Liver (tissue), 9 donors: ENCODE measurements around the gene EFNB1. TPM values are rescaled to one million over a fixed set of nuclear protein-coding genes. Genes with fewer than 3 reads are reported as not detected.

ENCODE experiments used
- DNase-seq: peaks from one replicate; pipeline ENCODE4 v3.0.0-alpha.2; 2017; ENCODE audit warnings: low spot score
- H3K27ac ChIP-seq, 2 donors: one replicate each; pipeline ENCODE4 v1.7.0; 2013; ENCODE audit warnings: inconsistent platforms in 2 of 2, low read length in 2 of 2, control low read depth in 1 of 2, low read depth in 1 of 2, mild to moderate bottlenecking in 1 of 2
- H3K27me3 ChIP-seq, 4 donors: one replicate each; pipeline versions ENCODE4 v1.6.1 to v1.7.0; 2013; ENCODE audit warnings: low read length in 3 of 4, inconsistent platforms in 1 of 4, mild to moderate bottlenecking in 1 of 4, moderate library complexity in 1 of 4; ENCODE audit not compliant: control insufficient read depth in 4 of 4, insufficient read depth in 4 of 4
- H3K36me3 ChIP-seq, 4 donors: one replicate each; pipeline versions ENCODE4 v1.6.1 to v1.7.0; 2013; ENCODE audit warnings: low read length in 3 of 4, mild to moderate bottlenecking in 3 of 4, low read depth in 1 of 4, moderate library complexity in 1 of 4; ENCODE audit not compliant: control insufficient read depth in 4 of 4, insufficient read depth in 3 of 4
- H3K4me1 ChIP-seq, 4 donors: one replicate each; pipeline versions ENCODE4 v1.6.1 to v1.7.0; 2013; ENCODE audit warnings: low read length in 3 of 4, mild to moderate bottlenecking in 3 of 4, moderate library complexity in 1 of 4; ENCODE audit not compliant: control insufficient read depth in 4 of 4, insufficient read depth in 4 of 4
- H3K4me3 ChIP-seq, 3 donors: one replicate each; pipeline versions ENCODE4 v1.6.1 to v1.7.0; 2013; ENCODE audit warnings: low read length in 3 of 3, control low read depth in 1 of 3, low read depth in 1 of 3, mild to moderate bottlenecking in 1 of 3
- H3K9ac ChIP-seq, 2 donors: one replicate each; pipeline ENCODE4 v1.7.0; 2013; ENCODE audit warnings: low read length in 2 of 2, mild to moderate bottlenecking in 2 of 2, moderate library complexity in 2 of 2, control low read depth in 1 of 2, low read depth in 1 of 2
- H3K9me3 ChIP-seq, 4 donors: one replicate each; pipeline versions ENCODE4 v1.6.1 to v1.7.0; 2013; ENCODE audit warnings: low read length in 3 of 4; ENCODE audit not compliant: control insufficient read depth in 4 of 4
- EGR1 ChIP-seq, 2 donors: IDR thresholded peaks; 2 replicates each; pipeline ENCODE4 v1.6.1; 2016 to 2018; ENCODE audit warnings: antibody characterized with exemption in 2 of 2, low read depth in 2 of 2
- FOXA2 ChIP-seq: IDR thresholded peaks from 2 replicates; pipeline ENCODE4 v1.6.1; 2016; ENCODE audit warnings: antibody characterized with exemption
- GABPA ChIP-seq, 2 donors: IDR thresholded peaks in 1 of 2; conservative IDR thresholded peaks in 1 of 2; 2 replicates each; pipeline ENCODE4 v1.6.1; 2016; ENCODE audit warnings: antibody characterized with exemption in 2 of 2, mild to moderate bottlenecking in 1 of 2, moderate library complexity in 1 of 2
- HNF4A ChIP-seq, 2 donors: conservative IDR thresholded peaks; 2 replicates each; pipeline ENCODE4 v1.6.1; 2016; ENCODE audit warnings: antibody characterized with exemption in 2 of 2, mild to moderate bottlenecking in 2 of 2
- HNF4G ChIP-seq: IDR thresholded peaks from 2 replicates; pipeline ENCODE4 v1.6.1; 2016; ENCODE audit warnings: antibody characterized with exemption
- JUND ChIP-seq, 2 donors: IDR thresholded peaks; 2 replicates each; pipeline ENCODE4 v1.6.1; 2016; ENCODE audit warnings: antibody characterized with exemption in 2 of 2
- NR2F2 ChIP-seq: IDR thresholded peaks from 2 replicates; pipeline ENCODE4 v1.6.1; 2016; ENCODE audit warnings: antibody characterized with exemption
- RAD21 ChIP-seq, 2 donors: IDR thresholded peaks; 2 replicates each; pipeline ENCODE4 v1.6.1; 2016; ENCODE audit warnings: antibody characterized with exemption in 2 of 2, mild to moderate bottlenecking in 2 of 2
- RXRA ChIP-seq, 2 donors: IDR thresholded peaks; 2 replicates each; pipeline ENCODE4 v1.6.1; 2017 to 2018; ENCODE audit warnings: antibody characterized with exemption in 2 of 2, mild to moderate bottlenecking in 1 of 2
- SP1 ChIP-seq: IDR thresholded peaks from 2 replicates; pipeline ENCODE4 v1.6.1; 2018; ENCODE audit warnings: antibody characterized with exemption, mild to moderate bottlenecking
- TAF1 ChIP-seq: conservative IDR thresholded peaks from 2 replicates; pipeline ENCODE4 v1.6.1; 2016; ENCODE audit warnings: antibody characterized with exemption, mild to moderate bottlenecking
- YY1 ChIP-seq: IDR thresholded peaks from 2 replicates; pipeline ENCODE4 v1.6.1; 2016; ENCODE audit warnings: antibody characterized with exemption, mild to moderate bottlenecking
- ZBTB33 ChIP-seq: IDR thresholded peaks from 2 replicates; pipeline ENCODE4 v1.6.1; 2016; ENCODE audit warnings: antibody characterized with exemption
- WGBS: extraction: QIAGEN DNeasy Blood & Tissue Kit; methylation state at CpG from one replicate; pipeline ENCODE4 v1.1.7; 2013; 5-methylcytosine and 5-hydroxymethylcytosine counted together
- polyA plus RNA-seq, 2 donors: library from polyadenylated mRNA; stranded (reverse) in 1 of 2; unstranded in 1 of 2; fragments of 200-250 nt in 1 of 2; fragments of >200 nt in 1 of 2; fragmentation: Nextera tagmentation in 1 of 2; extraction: Ambion mirVana in 1 of 2; gene quantifications; one replicate each; pipeline versions ENCODE4 v1.2.1 to v1.2.3, GENCODE V29; 2013 to 2015
- total RNA-seq, 2 donors: library from RNA; depleted of rRNA; stranded (reverse); fragments of >200 nt; gene quantifications; one replicate each; pipeline ENCODE4 v1.2.3, GENCODE V29; 2014
- TF ChIP-seq, protein P1 (sequence below): IDR thresholded peaks from 2 replicates; pipeline ENCODE4 v1.6.1; 2016; ENCODE audit warnings: antibody characterized with exemption, mild to moderate bottlenecking
- TF ChIP-seq, protein P2 (sequence below): IDR thresholded peaks from 2 replicates; pipeline ENCODE4 v1.6.1; 2016; ENCODE audit warnings: antibody characterized with exemption
- TF ChIP-seq, protein P3 (sequence below): IDR thresholded peaks from 2 replicates; pipeline ENCODE4 v1.6.1; 2016; ENCODE audit warnings: antibody characterized with exemption
- TF ChIP-seq, protein P4 (sequence below): fragments of 150-350 bp; IDR thresholded peaks from 2 replicates; pipeline ENCODE4 v1.5.1; 2017; ENCODE audit warnings: improper control_type of control experiment, low read depth, low read length; ENCODE audit not compliant: missing input control
- donor health status: healthy.
- donor health status: healthy.
- donor health status: healthy.
- donor health status: healthy.
- donor health status: healthy.

Gene EFNB1
- total and polyA plus RNA-seq, 4 donors = 3.6 to 8.9 (median 8.1) TPM

- Histone ChIP-seq H3K36me3 (peaks cover 0 to 2% (median 0%) of the 10 kb centered on the region in 4 donors), H3K4me1 (peaks cover 16 to 40% (median 26%) of the 10 kb centered on the region in 4 donors), H3K27me3 (no peaks in the 10 kb centered on the region), H3K27ac (no peak overlapping the region), H3K9ac (no peak overlapping the region), H3K9me3 (no peaks in the 10 kb centered on the region), H3K4me3 (no peak overlapping the region)
- no peak for DNase-seq
- TF ChIP-seq HNF4A (conservative IDR thresholded peaks at IDR 0.05) (no peak), TAF1 (no peak), ZBTB33 (no peak), JUND (IDR thresholded peaks at IDR 0.05) (no peak), YY1 (no peak), FOXA2 (no peak), NR2F2 (no peak), HNF4G (no peak), SP1 (no peak), RAD21 (IDR thresholded peaks at IDR 0.05) (no peak), RXRA (IDR thresholded peaks at IDR 0.05) (no peak), GABPA (IDR thresholded peaks at IDR 0.05 in 1 of 2, conservative IDR thresholded peaks at IDR 0.05 in 1 of 2) (no peak), EGR1 (IDR thresholded peaks at IDR 0.05; ENCODE audit: low read depth in 2 of 2) (no peak)
- TF ChIP-seq, protein P1, sequence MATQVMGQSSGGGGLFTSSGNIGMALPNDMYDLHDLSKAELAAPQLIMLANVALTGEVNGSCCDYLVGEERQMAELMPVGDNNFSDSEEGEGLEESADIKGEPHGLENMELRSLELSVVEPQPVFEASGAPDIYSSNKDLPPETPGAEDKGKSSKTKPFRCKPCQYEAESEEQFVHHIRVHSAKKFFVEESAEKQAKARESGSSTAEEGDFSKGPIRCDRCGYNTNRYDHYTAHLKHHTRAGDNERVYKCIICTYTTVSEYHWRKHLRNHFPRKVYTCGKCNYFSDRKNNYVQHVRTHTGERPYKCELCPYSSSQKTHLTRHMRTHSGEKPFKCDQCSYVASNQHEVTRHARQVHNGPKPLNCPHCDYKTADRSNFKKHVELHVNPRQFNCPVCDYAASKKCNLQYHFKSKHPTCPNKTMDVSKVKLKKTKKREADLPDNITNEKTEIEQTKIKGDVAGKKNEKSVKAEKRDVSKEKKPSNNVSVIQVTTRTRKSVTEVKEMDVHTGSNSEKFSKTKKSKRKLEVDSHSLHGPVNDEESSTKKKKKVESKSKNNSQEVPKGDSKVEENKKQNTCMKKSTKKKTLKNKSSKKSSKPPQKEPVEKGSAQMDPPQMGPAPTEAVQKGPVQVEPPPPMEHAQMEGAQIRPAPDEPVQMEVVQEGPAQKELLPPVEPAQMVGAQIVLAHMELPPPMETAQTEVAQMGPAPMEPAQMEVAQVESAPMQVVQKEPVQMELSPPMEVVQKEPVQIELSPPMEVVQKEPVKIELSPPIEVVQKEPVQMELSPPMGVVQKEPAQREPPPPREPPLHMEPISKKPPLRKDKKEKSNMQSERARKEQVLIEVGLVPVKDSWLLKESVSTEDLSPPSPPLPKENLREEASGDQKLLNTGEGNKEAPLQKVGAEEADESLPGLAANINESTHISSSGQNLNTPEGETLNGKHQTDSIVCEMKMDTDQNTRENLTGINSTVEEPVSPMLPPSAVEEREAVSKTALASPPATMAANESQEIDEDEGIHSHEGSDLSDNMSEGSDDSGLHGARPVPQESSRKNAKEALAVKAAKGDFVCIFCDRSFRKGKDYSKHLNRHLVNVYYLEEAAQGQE = no peak
- TF ChIP-seq, protein P2, sequence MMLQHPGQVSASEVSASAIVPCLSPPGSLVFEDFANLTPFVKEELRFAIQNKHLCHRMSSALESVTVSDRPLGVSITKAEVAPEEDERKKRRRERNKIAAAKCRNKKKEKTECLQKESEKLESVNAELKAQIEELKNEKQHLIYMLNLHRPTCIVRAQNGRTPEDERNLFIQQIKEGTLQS = no peak
- TF ChIP-seq, protein P3, sequence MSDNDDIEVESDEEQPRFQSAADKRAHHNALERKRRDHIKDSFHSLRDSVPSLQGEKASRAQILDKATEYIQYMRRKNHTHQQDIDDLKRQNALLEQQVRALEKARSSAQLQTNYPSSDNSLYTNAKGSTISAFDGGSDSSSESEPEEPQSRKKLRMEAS = no peak
- TF ChIP-seq, protein P4, sequence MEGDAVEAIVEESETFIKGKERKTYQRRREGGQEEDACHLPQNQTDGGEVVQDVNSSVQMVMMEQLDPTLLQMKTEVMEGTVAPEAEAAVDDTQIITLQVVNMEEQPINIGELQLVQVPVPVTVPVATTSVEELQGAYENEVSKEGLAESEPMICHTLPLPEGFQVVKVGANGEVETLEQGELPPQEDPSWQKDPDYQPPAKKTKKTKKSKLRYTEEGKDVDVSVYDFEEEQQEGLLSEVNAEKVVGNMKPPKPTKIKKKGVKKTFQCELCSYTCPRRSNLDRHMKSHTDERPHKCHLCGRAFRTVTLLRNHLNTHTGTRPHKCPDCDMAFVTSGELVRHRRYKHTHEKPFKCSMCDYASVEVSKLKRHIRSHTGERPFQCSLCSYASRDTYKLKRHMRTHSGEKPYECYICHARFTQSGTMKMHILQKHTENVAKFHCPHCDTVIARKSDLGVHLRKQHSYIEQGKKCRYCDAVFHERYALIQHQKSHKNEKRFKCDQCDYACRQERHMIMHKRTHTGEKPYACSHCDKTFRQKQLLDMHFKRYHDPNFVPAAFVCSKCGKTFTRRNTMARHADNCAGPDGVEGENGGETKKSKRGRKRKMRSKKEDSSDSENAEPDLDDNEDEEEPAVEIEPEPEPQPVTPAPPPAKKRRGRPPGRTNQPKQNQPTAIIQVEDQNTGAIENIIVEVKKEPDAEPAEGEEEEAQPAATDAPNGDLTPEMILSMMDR = no peak
- 92% methylated on average over 22 of the region's 22 CpGs for WGBS
Observed at GRCh38 chrX:68840256-68840655, 11.4 kb downstream of the EFNB1 start.
